Osteoblast (primary cell): ENCODE measurements around the gene SPECC1. TPM values are rescaled to one million over a fixed set of nuclear protein-coding genes. Genes with fewer than 3 reads are reported as not detected.

Source experiments
- DNase-seq: peaks from one replicate; pipeline ENCODE4 v3.0.0; 2011; ENCODE audit warnings: low spot score, mixed read lengths; ENCODE audit not compliant: insufficient read length; ENCODE audit errors: missing footprints
- H2AFZ ChIP-seq: 2 replicates; pipeline ENCODE4 v1.6.0; 2011; ENCODE audit warnings: mild to moderate bottlenecking, low read length
- H3K27ac ChIP-seq: 2 replicates; pipeline ENCODE4 v1.5.1; 2011; ENCODE audit warnings: mild to moderate bottlenecking, low read depth, low read length, moderate library complexity
- H3K27me3 ChIP-seq: 2 replicates; pipeline ENCODE4 v1.6.0; 2012; ENCODE audit warnings: mild to moderate bottlenecking, control low read depth, inconsistent platforms, low read length, moderate library complexity; ENCODE audit not compliant: insufficient read depth
- H3K36me3 ChIP-seq: 2 replicates; pipeline ENCODE4 v1.5.1; 2011; ENCODE audit warnings: mild to moderate bottlenecking, low read length, control low read depth, moderate library complexity; ENCODE audit not compliant: insufficient read depth
- H3K4me1 ChIP-seq: 2 replicates; pipeline ENCODE4 v1.5.1; 2011; ENCODE audit warnings: mild to moderate bottlenecking, low read length, control low read depth, moderate library complexity; ENCODE audit not compliant: insufficient read depth
- H3K4me2 ChIP-seq: 2 replicates; pipeline ENCODE4 v1.6.0; 2011; ENCODE audit warnings: mild to moderate bottlenecking, low read length; ENCODE audit not compliant: insufficient read depth
- H3K4me3 ChIP-seq: fragments of 200-600 bp; sonication (generic); 3 replicates; pipeline ENCODE4 v1.5.1; 2012; ENCODE audit warnings: mild to moderate bottlenecking, low read length, inconsistent platforms; ENCODE audit not compliant: insufficient read depth
- H3K79me2 ChIP-seq: 2 replicates; pipeline ENCODE4 v1.6.0; 2012; ENCODE audit warnings: mild to moderate bottlenecking, low read length, control low read depth, inconsistent platforms; ENCODE audit not compliant: insufficient read depth
- H3K9me3 ChIP-seq: 2 replicates; pipeline ENCODE4 v1.5.1; 2011; ENCODE audit warnings: low read depth, low read length, control low read depth
- H4K20me1 ChIP-seq: 2 replicates; pipeline ENCODE4 v1.6.0; 2012; ENCODE audit warnings: mild to moderate bottlenecking, low read length, control low read depth; ENCODE audit not compliant: insufficient read depth
- CTCF ChIP-seq: IDR thresholded peaks from 2 replicates; pipeline ENCODE4 v1.5.1; 2011; ENCODE audit warnings: mild to moderate bottlenecking, low read depth, low read length, moderate library complexity; ENCODE audit errors: extremely low read depth
- total RNA-seq: library from RNA; depleted of rRNA; stranded (reverse); fragments of >200 nt; gene quantifications from 2 replicates; pipeline ENCODE4 v1.2.3, GENCODE V29; 2012

The SPECC1 gene
- total RNA-seq, 1 donor, result 155 TPM

GRCh38 chr17:20223808-20224328, 214.7 kb downstream of the SPECC1 start:
- Histone ChIP-seq H3K27ac (no peak overlapping the region), H3K36me3 (peaks cover 1% of the 10 kb centered on the region), H3K4me3 (no peak overlapping the region), H3K27me3 (no peaks in the 10 kb centered on the region), H3K9me3 (no peaks in the 10 kb centered on the region), H3K79me2 (peaks cover 36% of the 10 kb centered on the region), H4K20me1 (peaks cover 4% of the 10 kb centered on the region), H3K4me2 (no peak overlapping the region), H3K4me1 (peaks cover 39% of the 10 kb centered on the region), H2AFZ (no peak overlapping the region)
- TF ChIP-seq CTCF, result no peak
- DNase-seq, result no peak

GRCh38 chr17:20224379-20224778, 215.2 kb downstream of the SPECC1 start:
- H3K79me2 ChIP-seq, result peaks cover 33% of the 10 kb centered on the region
- no peak for TF ChIP-seq CTCF
- H3K36me3 ChIP-seq, result peaks cover 4% of the 10 kb centered on the region
- no peaks in the 10 kb centered on the region for H3K27me3 ChIP-seq
- peaks cover 4% of the 10 kb centered on the region for H4K20me1 ChIP-seq
- no peak overlapping the region for H3K4me3 ChIP-seq
- no peaks in the 10 kb centered on the region for H3K9me3 ChIP-seq
- no peak overlapping the region for H2AFZ ChIP-seq
- H3K4me2 ChIP-seq, result no peak overlapping the region
- H3K4me1 ChIP-seq, result peaks cover 42% of the 10 kb centered on the region
- no peak overlapping the region for H3K27ac ChIP-seq
- DNase-seq, result no peak

GRCh38 chr17:20225162-20226115, 216.3 kb downstream of the SPECC1 start:
- peaks cover 30% of the 10 kb centered on the region for H3K79me2 ChIP-seq

More at GRCh38 chr17:20225162-20226115, 216.3 kb downstream of the SPECC1 start:
- peak; percentile 37 for TF ChIP-seq CTCF
- Histone ChIP-seq H2AFZ (no peak overlapping the region), H3K4me3 (no peak overlapping the region), H3K36me3 (peaks cover 4% of the 10 kb centered on the region), H3K27ac (no peak overlapping the region), H3K9me3 (no peaks in the 10 kb centered on the region), H3K27me3 (no peaks in the 10 kb centered on the region), H3K4me2 (no peak overlapping the region), H3K4me1 (peaks cover 47% of the 10 kb centered on the region), H4K20me1 (peaks cover 4% of the 10 kb centered on the region)
- DNase-seq, result no peak
